Naive B cell (primary cell): Measurements from ENCODE around the gene MELTF. TPM values are rescaled to one million over a fixed set of nuclear protein-coding genes. Genes with fewer than 3 reads are reported as not detected.

Experiments
- ATAC-seq, 2 donors: fragments of 150-1000 bp; cut with Tn5 transposase; 2 replicates each; pipeline ENCODE4 v1.10.0; 2021; ENCODE audit warnings: low read depth in 2 of 2, mild to moderate bottlenecking in 2 of 2, moderate library complexity in 2 of 2
- DNase-seq: peaks from one replicate; pipeline ENCODE4 v3.0.0; 2022
- H3K27ac Mint-ChIP-seq, 6 donors: one replicate each; pipeline ENCODE4 v1.8.0; 2020 to 2022; ENCODE audit warnings: mild to moderate bottlenecking in 6 of 6, mixed read lengths in 6 of 6, moderate library complexity in 5 of 6, inconsistent platforms in 2 of 6
- H3K27me3 Mint-ChIP-seq, 3 donors: one replicate each; pipeline ENCODE4 v1.8.0; 2021 to 2022; ENCODE audit warnings: mixed read lengths in 3 of 3, mild to moderate bottlenecking in 1 of 3
- H3K36me3 Mint-ChIP-seq, 2 donors: one replicate each; pipeline ENCODE4 v1.8.0; 2020 to 2022; ENCODE audit warnings: mixed read lengths in 2 of 2, inconsistent platforms in 1 of 2, mild to moderate bottlenecking in 1 of 2
- H3K4me1 Mint-ChIP-seq, 3 donors: one replicate each; pipeline ENCODE4 v1.8.0; 2020 to 2022; ENCODE audit warnings: mixed read lengths in 3 of 3, inconsistent platforms in 1 of 3, mild to moderate bottlenecking in 1 of 3, moderate library complexity in 1 of 3
- H3K4me3 Mint-ChIP-seq, 8 donors: one replicate each; pipeline ENCODE4 v1.8.0; 2020 to 2022; ENCODE audit warnings: mild to moderate bottlenecking in 8 of 8, mixed read lengths in 8 of 8, moderate library complexity in 8 of 8, inconsistent platforms in 2 of 8
- H3K9me3 Mint-ChIP-seq, 7 donors: one replicate each; pipeline ENCODE4 v1.8.0; 2020 to 2022; ENCODE audit warnings: mixed read lengths in 7 of 7, mild to moderate bottlenecking in 5 of 7, inconsistent platforms in 2 of 7, moderate library complexity in 1 of 7
- polyA plus RNA-seq, 6 donors: library from polyadenylated mRNA; unstranded; fragments of 300-500 nt; fragmentation: Illumina TruSeq; gene quantifications; one replicate each; pipeline ENCODE4 v1.2.3, GENCODE V29; 2021; ENCODE audit warnings: low read depth in 6 of 6

Gene MELTF
- polyA plus RNA-seq, 6 donors from 2014 or later, result 0.61 TPM; not detected in 5

GRCh38 chr3:196971094-196971698, 58.4 kb downstream of the MELTF start:
- Mint-ChIP-seq H3K9me3 (no peaks in the 10 kb centered on the region), H3K36me3 (no peaks in the 10 kb centered on the region), H3K27me3 (peaks cover 0 to 16% (median 8%) of the 10 kb centered on the region in 3 donors), H3K4me1 (peaks cover 6 to 25% (median 24%) of the 10 kb centered on the region in 3 donors), H3K27ac (peak overlapping the region in 1 of 6 donors; percentile 61), H3K4me3 (peak overlapping the region in 7 of 8 donors; percentile 51 to 92 (median 82))
- no peak for DNase-seq
- no peak for ATAC-seq

- no peaks in the 10 kb centered on the region for H3K9me3 Mint-ChIP-seq
- peak overlapping the region; percentile 81 to 92 (median 82) for H3K4me3 Mint-ChIP-seq
- no peak for ATAC-seq
Observed at GRCh38 chr3:196970547-196971093, 59.0 kb downstream of the MELTF start.

GRCh38 chr3:196969660-196970546, 59.7 kb downstream of the MELTF start:
- DNase-seq (peak; percentile 73), ATAC-seq (peak; percentile 70 to 76)
- Mint-ChIP-seq H3K27me3 (peaks cover 0 to 15% (median 6%) of the 10 kb centered on the region in 3 donors), H3K9me3 (no peaks in the 10 kb centered on the region), H3K4me1 (peaks cover 6 to 25% (median 24%) of the 10 kb centered on the region in 3 donors), H3K36me3 (no peaks in the 10 kb centered on the region), H3K4me3 (peak overlapping the region; percentile 81 to 92 (median 82)), H3K27ac (peak overlapping the region in 4 of 6 donors; percentile 51 to 81 (median 62))

More at GRCh38 chr3:196970547-196971093, 59.0 kb downstream of the MELTF start:
- peaks cover 0 to 16% (median 8%) of the 10 kb centered on the region in 3 donors for H3K27me3 Mint-ChIP-seq
- DNase-seq, result no peak
- H3K36me3 Mint-ChIP-seq, result no peaks in the 10 kb centered on the region
- peaks cover 6 to 25% (median 24%) of the 10 kb centered on the region in 3 donors for H3K4me1 Mint-ChIP-seq
- peak overlapping the region in 4 of 6 donors; percentile 51 to 81 (median 62) for H3K27ac Mint-ChIP-seq

- peak; percentile 59 to 66 for ATAC-seq
- peak; percentile 53 for DNase-seq
Observed at GRCh38 chr3:196969134-196969659, 60.4 kb downstream of the MELTF start.

GRCh38 chr3:196968233-196969133, 61.1 kb downstream of the MELTF start, which contains the start of gene PIGZ:
TSS of gene PIGZ (minus strand) at chr3:196968833. CDS start at chr3:196952031, 16,802 bp downstream.
- ATAC-seq (peak; percentile 67 to 68), DNase-seq (peak; percentile 42)
- H3K9me3 Mint-ChIP-seq, result no peaks in the 10 kb centered on the region
- peaks cover 6 to 27% (median 24%) of the 10 kb centered on the region in 3 donors for H3K4me1 Mint-ChIP-seq
- H3K36me3 Mint-ChIP-seq, result no peaks in the 10 kb centered on the region
- peak within 1 kb of the TSS in 4 of 6 donors; percentile 16 to 88 (median 80) for H3K27ac Mint-ChIP-seq
- peak within 1 kb of the TSS; percentile 82 to 92 (median 88) for H3K4me3 Mint-ChIP-seq
- H3K27me3 Mint-ChIP-seq, result peaks cover 0 to 10% (median 0%) of the 10 kb centered on the region in 3 donors

More at GRCh38 chr3:196969134-196969659, 60.4 kb downstream of the MELTF start:
- Mint-ChIP-seq H3K27me3 (peaks cover 0 to 10% (median 0%) of the 10 kb centered on the region in 3 donors), H3K4me3 (peak overlapping the region; percentile 80 to 92 (median 86)), H3K9me3 (no peaks in the 10 kb centered on the region), H3K36me3 (no peaks in the 10 kb centered on the region), H3K27ac (peak overlapping the region in 2 of 6 donors; percentile 80 to 88), H3K4me1 (peaks cover 6 to 25% (median 24%) of the 10 kb centered on the region in 3 donors)

- Mint-ChIP-seq H3K27me3 (peaks cover 0 to 10% (median 0%) of the 10 kb centered on the region in 3 donors), H3K36me3 (no peaks in the 10 kb centered on the region), H3K4me1 (peaks cover 9 to 36% (median 28%) of the 10 kb centered on the region in 3 donors), H3K4me3 (peak overlapping the region; percentile 76 to 90 (median 85)), H3K9me3 (no peaks in the 10 kb centered on the region), H3K27ac (peak overlapping the region in 2 of 6 donors; percentile 16 to 81)
- no peak for DNase-seq
- no peak for ATAC-seq
Observed at GRCh38 chr3:196967412-196968232, 62.0 kb downstream of the MELTF start.

- H3K27ac Mint-ChIP-seq, result no peak overlapping the region
- no peaks in the 10 kb centered on the region for H3K36me3 Mint-ChIP-seq
- H3K4me1 Mint-ChIP-seq, result peaks cover 11 to 44% (median 30%) of the 10 kb centered on the region in 3 donors
- no peaks in the 10 kb centered on the region for H3K9me3 Mint-ChIP-seq
- DNase-seq (no peak), ATAC-seq (no peak)
- H3K27me3 Mint-ChIP-seq, result peaks cover 0 to 10% (median 0%) of the 10 kb centered on the region in 3 donors
- H3K4me3 Mint-ChIP-seq, result peak overlapping the region in 6 of 8 donors; percentile 47 to 90 (median 82)
Observed at GRCh38 chr3:196966526-196967401, 62.9 kb downstream of the MELTF start.

- Mint-ChIP-seq H3K4me1 (peaks cover 9 to 42% (median 30%) of the 10 kb centered on the region in 3 donors), H3K4me3 (peak overlapping the region in 1 of 8 donors; percentile 87), H3K9me3 (no peaks in the 10 kb centered on the region), H3K27me3 (peaks cover 0 to 3% (median 0%) of the 10 kb centered on the region in 3 donors), H3K27ac (no peak overlapping the region), H3K36me3 (no peaks in the 10 kb centered on the region)
- DNase-seq (no peak), ATAC-seq (no peak)
Observed at GRCh38 chr3:196965804-196966173, 63.8 kb downstream of the MELTF start.

- DNase-seq (no peak), ATAC-seq (no peak)
- Mint-ChIP-seq H3K27me3 (no peaks in the 10 kb centered on the region), H3K36me3 (no peaks in the 10 kb centered on the region), H3K9me3 (no peaks in the 10 kb centered on the region), H3K4me1 (peaks cover 8 to 38% (median 24%) of the 10 kb centered on the region in 3 donors), H3K27ac (no peak overlapping the region), H3K4me3 (peak overlapping the region in 3 of 8 donors; percentile 3 to 35 (median 6))
Observed at GRCh38 chr3:196965112-196965803, 64.4 kb downstream of the MELTF start.

GRCh38 chr3:196963631-196963953, 66.0 kb downstream of the MELTF start:
- no peak overlapping the region for H3K4me3 Mint-ChIP-seq
- DNase-seq (no peak), ATAC-seq (no peak)
- peaks cover 8 to 36% (median 16%) of the 10 kb centered on the region in 3 donors for H3K4me1 Mint-ChIP-seq
- no peaks in the 10 kb centered on the region for H3K36me3 Mint-ChIP-seq
- H3K27ac Mint-ChIP-seq, result peak overlapping the region in 2 of 6 donors; percentile 29 to 79
- no peaks in the 10 kb centered on the region for H3K9me3 Mint-ChIP-seq
- H3K27me3 Mint-ChIP-seq, result no peaks in the 10 kb centered on the region
